ENCODE measurements around the gene HMOX1.

The HMOX1 gene

GRCh38 chr22:35411102-35411501 is 30.2 kb downstream of the HMOX1 start:
- no peak overlapping the region for H3K27ac ChIP-seq
- no peak for TF ChIP-seq CTCF (conservative IDR thresholded peaks at IDR 0.05)

- H3K27ac ChIP-seq = no peak overlapping the region
These were observed 32.7 kb downstream of the HMOX1 start for GRCh38 chr22:35413624-35414023.

GRCh38 chr22:35417606-35418005 is 36.7 kb downstream of the HMOX1 start:
- no peak for TF ChIP-seq CTCF (conservative IDR thresholded peaks at IDR 0.05)

More at GRCh38 chr22:35413624-35414023, 32.7 kb downstream of the HMOX1 start:
- no peak for TF ChIP-seq CTCF (conservative IDR thresholded peaks at IDR 0.05)

GRCh38 chr22:35418088-35418487 is 37.2 kb downstream of the HMOX1 start:
- no peak for TF ChIP-seq CTCF (conservative IDR thresholded peaks at IDR 0.05)
- H3K27ac ChIP-seq = no peak overlapping the region

More at GRCh38 chr22:35417606-35418005, 36.7 kb downstream of the HMOX1 start:
- H3K27ac ChIP-seq = no peak overlapping the region

- no peak overlapping the region for H3K27ac ChIP-seq
- TF ChIP-seq CTCF (conservative IDR thresholded peaks at IDR 0.05) = no peak
These were observed 37.8 kb downstream of the HMOX1 start for GRCh38 chr22:35418731-35419130.

GRCh38 chr22:35419756-35420155 is 38.9 kb downstream of the HMOX1 start:
- TF ChIP-seq CTCF (conservative IDR thresholded peaks at IDR 0.05) = no peak
- H3K27ac ChIP-seq = no peak overlapping the region

GRCh38 chr22:35421121-35421520 is 40.2 kb downstream of the HMOX1 start:
- no peak for TF ChIP-seq CTCF (conservative IDR thresholded peaks at IDR 0.05)

GRCh38 chr22:35422145-35422544 is 41.2 kb downstream of the HMOX1 start:
- TF ChIP-seq CTCF (conservative IDR thresholded peaks at IDR 0.05) = no peak
- H3K27ac ChIP-seq = no peak overlapping the region

More at GRCh38 chr22:35421121-35421520, 40.2 kb downstream of the HMOX1 start:
- no peak overlapping the region for H3K27ac ChIP-seq
